Mesodermal cell (in vitro differentiated cells): ENCODE results near the gene CLCNKB.

Experiments used
- H3K27ac ChIP-seq: 2 replicates; pipeline ENCODE4 v1.7.0; 2013; ENCODE audit warnings: mild to moderate bottlenecking, low read depth, low read length, moderate library complexity; ENCODE audit not compliant: severe bottlenecking
- H3K36me3 ChIP-seq: 2 replicates; pipeline ENCODE4 v1.7.1; 2013; ENCODE audit warnings: mild to moderate bottlenecking, low read length, moderate library complexity; ENCODE audit not compliant: control insufficient read depth, insufficient read depth
- H3K4me1 ChIP-seq: one replicate; pipeline ENCODE4 v1.7.1; 2013; ENCODE audit warnings: mild to moderate bottlenecking, low read length; ENCODE audit not compliant: insufficient read depth, control insufficient read depth, poor library complexity, severe bottlenecking
- H3K4me3 ChIP-seq: 2 replicates; pipeline ENCODE4 v1.7.0; 2013; ENCODE audit warnings: low read length, control low read depth, mild to moderate bottlenecking; ENCODE audit not compliant: insufficient read depth, poor library complexity, severe bottlenecking; ENCODE audit errors: extremely low read depth
- H3K9me3 ChIP-seq: 2 replicates; pipeline ENCODE4 v1.7.1; 2013; ENCODE audit warnings: mild to moderate bottlenecking, low read length, moderate library complexity; ENCODE audit not compliant: control insufficient read depth
- WGBS, 2 experiments: methylation state at CpG; one replicate each; pipeline ENCODE4 v1.1.5; 2013; ENCODE audit warnings: missing lambda C conversion rate in 2 of 2; ENCODE audit not compliant: insufficient coverage in 2 of 2; 5-methylcytosine and 5-hydroxymethylcytosine counted together

Gene CLCNKB

GRCh38 chr1:16070640-16071355 lies 27.2 kb downstream of the CLCNKB start:
- Histone ChIP-seq H3K27ac (no peak overlapping the region), H3K36me3 (no peaks in the 10 kb centered on the region), H3K4me1 (peaks cover 7% of the 10 kb centered on the region), H3K9me3 (no peaks in the 10 kb centered on the region), H3K4me3 (no peak overlapping the region)
- 91 to 93% methylated on average over 5 to 7 of the region's 9 CpGs for WGBS, 2 experiments

DNA sequence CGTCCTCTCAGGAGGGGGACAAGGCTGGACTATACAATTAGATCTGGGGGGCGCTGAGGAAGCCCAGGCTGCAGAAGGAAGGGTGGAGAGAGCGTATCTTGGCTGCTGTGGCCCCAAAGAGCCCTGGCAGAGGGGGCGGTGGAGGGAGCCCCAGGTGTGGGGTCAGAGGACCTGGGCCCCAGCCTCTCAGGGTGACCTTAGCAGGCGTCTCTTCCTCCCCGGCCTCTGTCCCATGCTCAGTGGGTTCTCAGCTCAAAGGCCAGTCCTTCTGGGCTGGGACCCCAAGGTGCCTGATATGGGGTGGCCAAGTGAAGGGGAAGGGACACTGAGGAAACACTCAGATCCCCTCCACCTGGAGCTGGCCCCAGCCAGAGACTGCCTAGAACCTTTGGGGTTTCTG lies 28.0 kb downstream of the CLCNKB start:
- Histone ChIP-seq H3K36me3 (no peaks in the 10 kb centered on the region), H3K4me3 (no peak overlapping the region), H3K4me1 (peaks cover 15% of the 10 kb centered on the region), H3K9me3 (no peaks in the 10 kb centered on the region), H3K27ac (no peak overlapping the region)
- 97% methylated on average over 3 to 5 of the region's 6 CpGs for WGBS, 2 experiments

- H3K9me3 ChIP-seq = no peaks in the 10 kb centered on the region
- H3K4me3 ChIP-seq = no peak overlapping the region
- H3K27ac ChIP-seq = no peak overlapping the region
- no peaks in the 10 kb centered on the region for H3K36me3 ChIP-seq
- H3K4me1 ChIP-seq = peaks cover 17% of the 10 kb centered on the region
- no CpG with 5 or more reads among the region's 5 CpGs for WGBS, 2 experiments
Observed at GRCh38 chr1:16072095-16072494, 28.5 kb downstream of the CLCNKB start.

DNA sequence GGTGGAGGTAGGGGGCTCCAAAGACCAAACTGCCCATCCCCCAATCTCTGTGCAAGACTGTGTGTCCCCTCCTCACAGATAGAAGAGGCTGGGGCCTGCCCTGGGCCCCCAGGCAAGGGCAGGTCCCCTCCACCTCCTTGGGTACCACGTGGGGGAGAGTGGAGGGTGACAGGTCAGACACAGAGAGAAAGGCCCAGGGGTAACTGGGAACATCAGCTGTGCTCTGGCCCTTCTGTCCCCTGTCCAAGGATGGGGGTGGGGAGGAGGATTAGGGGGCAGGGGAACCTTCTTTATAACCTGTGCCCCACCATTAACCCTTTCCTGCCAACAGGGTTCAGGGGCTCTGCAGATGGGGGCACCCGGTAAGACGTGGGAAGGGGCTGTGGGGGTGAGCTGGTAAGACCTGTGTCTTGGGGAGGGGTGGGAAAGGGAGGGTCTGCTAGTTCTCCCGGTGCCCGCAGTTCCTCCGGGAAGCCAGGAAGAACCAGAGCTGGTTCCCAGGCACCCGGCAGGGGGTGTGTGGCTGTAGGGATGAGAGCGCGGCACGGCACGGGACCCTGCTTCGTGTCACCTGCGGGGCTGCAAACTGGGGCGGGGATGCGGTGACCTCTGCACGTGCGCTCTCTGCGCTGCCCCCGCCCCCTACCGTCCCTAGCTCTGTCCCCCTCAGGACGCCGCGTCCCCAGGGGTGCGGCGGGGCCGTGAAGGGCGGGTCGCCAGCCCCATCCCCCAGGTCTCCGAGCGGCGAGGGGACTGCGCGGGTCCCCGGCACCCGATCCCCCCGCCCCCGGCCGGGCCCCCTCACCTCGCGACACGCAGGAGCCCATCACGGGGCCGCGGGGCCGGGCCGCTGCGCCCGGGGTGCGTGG lies 29.3 kb downstream of the CLCNKB start:
- H3K36me3 ChIP-seq = no peaks in the 10 kb centered on the region
- no peak overlapping the region for H3K27ac ChIP-seq
- peak overlapping the region; percentile 37 for H3K4me3 ChIP-seq
- H3K9me3 ChIP-seq = no peaks in the 10 kb centered on the region
- peaks cover 17% of the 10 kb centered on the region for H3K4me1 ChIP-seq
- 1 to 4% methylated on average over 17 to 28 of the region's 49 CpGs for WGBS, 2 experiments

- WGBS, 2 experiments = 1 to 4% methylated on average over 5 to 47 of the region's 54 CpGs
Observed at GRCh38 chr1:16073490-16074119, 30.0 kb downstream of the CLCNKB start, which contains the start of gene FAM131C. Gene FAM131C (minus strand): TSS chr1:16073651. CDS start chr1:16073442, 209 bp downstream.

DNA sequence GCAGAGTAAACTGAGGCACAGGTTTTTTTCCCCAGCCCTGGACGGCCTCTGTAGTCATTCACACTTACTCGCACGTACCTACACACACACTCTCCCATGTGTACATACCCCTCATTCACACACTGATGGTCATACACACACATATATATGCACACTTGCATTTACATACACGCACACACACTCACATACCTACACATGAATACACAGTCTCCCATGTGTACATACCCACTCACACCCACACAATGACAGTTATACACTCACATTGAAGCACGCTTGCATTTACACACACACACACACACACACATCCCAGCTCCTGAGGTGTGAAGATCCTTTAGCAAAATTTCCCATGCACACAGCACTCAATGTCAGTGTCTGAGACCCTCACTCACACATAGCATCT lies 30.6 kb downstream of the CLCNKB start:
- Histone ChIP-seq H3K36me3 (no peaks in the 10 kb centered on the region), H3K27ac (no peak overlapping the region), H3K4me1 (peaks cover 15% of the 10 kb centered on the region), H3K9me3 (no peaks in the 10 kb centered on the region), H3K4me3 (peak overlapping the region; percentile 37)
- WGBS, 2 experiments = 67 to 77% methylated on average over 5 of the region's 5 CpGs

More at GRCh38 chr1:16073490-16074119, 30.0 kb downstream of the CLCNKB start, which contains the start of gene FAM131C:
- Histone ChIP-seq H3K4me1 (peaks cover 12% of the 10 kb centered on the region), H3K9me3 (no peaks in the 10 kb centered on the region), H3K36me3 (no peaks in the 10 kb centered on the region), H3K4me3 (peak within 1 kb of the TSS; percentile 37), H3K27ac (no peak within 1 kb of the TSS)

- H3K4me3 ChIP-seq = no peak overlapping the region
- H3K4me1 ChIP-seq = peaks cover 17% of the 10 kb centered on the region
- no peaks in the 10 kb centered on the region for H3K36me3 ChIP-seq
- 89 to 94% methylated on average over 8 to 9 of the region's 11 CpGs for WGBS, 2 experiments
- no peaks in the 10 kb centered on the region for H3K9me3 ChIP-seq
- no peak overlapping the region for H3K27ac ChIP-seq
Observed at GRCh38 chr1:16075337-16076030, 31.9 kb downstream of the CLCNKB start.

DNA sequence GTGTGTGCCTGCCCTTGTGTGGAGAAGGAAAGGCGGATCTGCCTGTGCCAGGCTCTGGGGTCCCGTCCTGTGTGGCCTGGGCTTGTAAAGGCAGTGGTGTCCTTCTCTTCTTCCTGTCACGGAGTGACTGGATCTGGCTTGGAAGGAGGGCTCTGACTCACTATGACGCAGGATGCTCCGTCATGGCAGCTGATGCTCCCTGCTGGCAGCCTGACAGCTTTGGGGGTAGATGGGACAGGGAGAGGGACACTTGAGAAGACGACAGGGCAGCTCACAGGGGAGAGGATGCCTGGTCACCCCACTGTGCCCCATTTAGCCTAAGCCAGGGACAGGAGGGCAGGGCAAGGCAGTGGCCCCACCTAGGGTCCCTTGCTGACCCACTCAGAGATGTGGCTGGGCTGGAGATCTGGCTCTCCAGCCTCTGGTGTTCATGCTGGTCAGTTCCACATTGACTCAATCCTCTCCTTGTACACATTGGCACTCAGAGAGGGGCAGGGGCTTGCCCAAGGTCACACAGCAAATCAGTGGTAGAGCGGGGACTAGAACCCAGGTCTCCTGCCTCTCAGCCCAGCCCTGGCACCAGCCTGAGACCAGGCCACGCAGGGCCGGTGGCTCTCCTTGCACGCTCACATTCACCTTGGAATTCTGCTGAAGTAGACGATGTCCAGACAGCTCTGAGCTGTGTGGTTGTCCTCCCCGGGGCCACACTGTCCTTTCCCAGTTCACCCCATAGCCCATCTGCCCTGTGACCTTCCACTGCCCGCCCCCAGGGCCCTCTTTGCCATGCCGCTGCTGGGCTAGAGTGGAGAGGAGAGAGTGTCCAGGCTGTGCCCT lies 32.7 kb downstream of the CLCNKB start:
- Histone ChIP-seq H3K4me3 (no peak overlapping the region), H3K9me3 (no peaks in the 10 kb centered on the region), H3K27ac (no peak overlapping the region), H3K36me3 (no peaks in the 10 kb centered on the region), H3K4me1 (peaks cover 17% of the 10 kb centered on the region)
- WGBS, 2 experiments = 82 to 84% methylated on average over 11 to 12 of the region's 14 CpGs

DNA sequence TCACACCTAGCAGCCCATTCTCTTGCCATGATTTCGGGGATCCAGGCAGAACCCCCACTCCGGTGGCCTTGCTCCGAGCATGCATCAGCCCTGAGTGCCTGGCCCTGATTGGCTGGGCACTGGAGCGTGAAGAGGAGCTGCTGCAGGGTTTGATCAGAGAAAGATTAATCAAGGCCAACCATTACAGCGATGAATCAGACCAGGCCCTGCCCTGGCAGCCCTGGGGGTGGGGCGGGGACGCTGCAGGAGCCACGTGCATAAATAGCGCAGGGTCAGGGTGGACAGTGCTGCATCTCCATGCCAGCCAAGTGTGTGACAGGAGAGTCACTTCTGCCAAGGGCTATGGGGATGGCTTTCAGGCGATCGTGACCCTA lies 33.3 kb downstream of the CLCNKB start:
- WGBS, 2 experiments = 87 to 95% methylated on average over 9 to 11 of the region's 11 CpGs
- H3K36me3 ChIP-seq = no peaks in the 10 kb centered on the region

More for the DNA sequence above, 33.3 kb downstream of the CLCNKB start:
- H3K9me3 ChIP-seq = no peaks in the 10 kb centered on the region
- H3K27ac ChIP-seq = no peak overlapping the region
- peaks cover 17% of the 10 kb centered on the region for H3K4me1 ChIP-seq
- H3K4me3 ChIP-seq = no peak overlapping the region
